HG02938 (cell line): Measurements from ENCODE around the gene PPP1R2.

Source experiments
- ATAC-seq: cut with Tn5 transposase; IDR thresholded peaks from one replicate; pipeline ENCODE4 v1.9.1; 2021; ENCODE audit warnings: mild to moderate bottlenecking, moderate library complexity; ENCODE audit not compliant: unreplicated experiment

Gene PPP1R2

DNA sequence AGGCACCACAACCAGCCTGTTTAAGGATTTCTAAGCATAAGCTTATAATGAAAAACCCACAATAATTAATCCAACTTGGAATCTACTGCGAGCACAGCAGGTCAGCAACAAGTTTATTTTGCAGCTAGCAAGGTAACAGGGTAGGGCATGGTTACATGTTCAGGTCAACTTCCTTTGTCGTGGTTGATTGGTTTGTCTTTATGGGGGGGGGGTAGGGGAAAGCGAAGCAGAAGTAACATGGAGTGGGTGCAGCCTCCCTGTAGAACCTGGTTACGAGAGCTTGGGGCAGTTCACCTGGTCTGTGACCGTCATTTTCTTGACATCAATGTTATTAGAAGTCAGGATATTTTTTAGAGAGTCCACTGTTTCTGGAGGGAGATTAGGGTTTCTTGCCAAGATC is 25.5 kb upstream of the PPP1R2 start:
- no peak for ATAC-seq

DNA sequence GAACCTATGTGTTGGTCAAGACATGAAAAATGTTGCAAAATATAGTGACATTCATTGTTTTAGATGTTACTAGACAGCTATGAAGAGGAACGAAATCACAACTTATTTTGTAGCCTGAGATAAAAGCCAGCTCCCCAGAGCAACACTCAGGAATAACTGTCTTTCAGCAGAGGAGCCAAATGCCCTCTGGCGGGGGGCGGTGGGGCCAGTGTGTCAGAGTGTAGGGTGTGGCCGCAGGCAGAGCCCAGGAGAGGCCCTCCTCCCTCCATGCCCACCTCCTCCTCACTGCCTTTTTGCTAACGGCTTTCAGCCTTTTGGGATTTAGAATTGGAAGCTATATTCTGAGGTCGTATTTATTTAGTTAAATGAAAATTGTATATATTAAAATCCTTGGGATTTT is 23.7 kb upstream of the PPP1R2 start:
- ATAC-seq, result no peak

DNA sequence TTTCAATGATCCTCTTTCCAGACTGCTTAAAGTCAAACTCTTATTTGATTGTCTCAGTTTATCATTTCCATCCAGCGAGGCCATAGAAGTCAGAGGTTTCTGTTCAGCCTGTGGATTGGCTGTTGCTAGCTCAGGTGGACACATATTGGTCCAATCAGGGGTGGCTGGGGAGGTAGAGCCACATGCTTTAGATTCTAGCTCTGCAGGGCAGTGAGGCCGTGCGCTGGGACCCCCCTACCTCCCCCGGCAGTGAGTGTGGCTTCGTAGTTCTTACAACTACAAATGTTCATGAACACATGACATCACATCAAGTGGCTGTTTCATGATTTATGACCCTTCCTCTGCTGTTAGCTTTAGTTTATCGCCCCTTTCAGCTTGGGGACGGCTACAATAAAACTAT is 22.6 kb upstream of the PPP1R2 start:
- no peak for ATAC-seq

DNA sequence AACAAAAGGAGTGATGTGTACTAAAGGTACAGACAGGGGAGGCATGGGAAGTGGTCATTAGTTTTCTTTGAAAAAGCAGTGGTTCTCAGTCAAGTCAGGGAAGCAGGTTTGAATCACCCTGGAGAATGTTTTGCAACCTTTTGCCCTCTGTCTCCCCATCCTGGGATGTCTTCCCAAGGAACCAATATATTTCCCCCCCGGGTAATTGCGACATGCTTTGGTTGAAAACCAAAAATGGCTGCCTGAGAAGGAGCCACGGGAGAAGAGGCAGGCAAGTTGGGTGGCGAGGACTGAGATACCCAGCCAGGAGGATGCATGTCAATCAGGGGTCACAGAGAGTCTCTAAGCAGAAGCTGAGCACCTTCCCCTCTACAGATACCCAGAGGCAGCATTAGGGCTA is 20.2 kb upstream of the PPP1R2 start:
- ATAC-seq, result no peak

DNA sequence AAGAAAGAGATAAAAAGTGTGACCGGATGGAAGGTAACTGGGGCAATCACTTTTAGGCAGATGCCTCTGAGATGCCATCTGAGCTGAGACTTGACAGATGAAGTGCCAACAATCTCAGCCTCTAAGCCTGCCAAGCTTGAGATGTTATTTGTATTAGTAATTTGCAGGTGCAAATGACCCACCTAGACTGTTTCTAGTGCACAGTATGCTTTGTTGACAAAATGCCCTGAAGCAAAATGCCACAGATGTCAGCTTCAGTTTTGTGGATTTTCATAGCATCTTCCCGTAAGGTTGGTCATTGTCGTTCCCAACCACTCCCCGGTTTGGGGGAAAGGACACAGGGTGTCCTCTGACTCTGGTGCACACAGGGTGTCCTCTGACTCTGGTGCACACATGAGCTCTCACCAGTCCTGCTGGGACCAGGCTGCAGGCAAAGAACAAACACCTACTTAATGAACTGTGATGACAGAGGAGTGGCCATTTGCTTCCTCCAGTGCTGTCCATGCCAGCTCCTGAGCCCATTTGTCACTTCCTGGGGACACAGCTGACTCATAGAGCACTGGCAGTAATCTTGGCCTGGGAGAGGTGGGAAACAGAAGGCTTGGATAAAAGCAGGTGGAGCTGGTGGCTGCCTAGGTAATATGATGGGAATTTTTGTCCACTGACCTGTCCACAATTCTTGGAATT is 16.7 kb upstream of the PPP1R2 start:
- ATAC-seq, result no peak

GRCh38 chr3:195558602-195559001 is 15.5 kb upstream of the PPP1R2 start:
- ATAC-seq, result no peak

DNA sequence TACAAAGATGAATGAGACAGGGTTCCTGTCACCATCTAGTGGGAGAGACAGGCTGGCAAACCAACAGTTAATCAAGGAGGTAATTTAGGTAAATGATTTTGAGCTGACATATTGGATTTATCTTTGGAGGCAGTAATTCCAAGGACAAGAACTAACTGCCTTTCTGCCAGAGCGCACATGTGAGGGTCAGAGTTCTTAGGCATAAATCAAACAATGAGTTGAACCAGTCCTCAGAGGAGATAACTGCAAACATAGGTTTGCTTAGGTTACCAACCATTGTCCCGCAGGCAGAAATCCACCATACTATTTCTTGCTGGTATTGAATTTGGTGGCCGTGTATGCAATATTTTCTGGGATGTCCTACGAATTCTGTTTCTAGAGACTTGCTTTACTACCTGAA is 14.2 kb upstream of the PPP1R2 start:
- ATAC-seq, result no peak

GRCh38 chr3:195556390-195556789 is 13.3 kb upstream of the PPP1R2 start:
- ATAC-seq, result no peak

DNA sequence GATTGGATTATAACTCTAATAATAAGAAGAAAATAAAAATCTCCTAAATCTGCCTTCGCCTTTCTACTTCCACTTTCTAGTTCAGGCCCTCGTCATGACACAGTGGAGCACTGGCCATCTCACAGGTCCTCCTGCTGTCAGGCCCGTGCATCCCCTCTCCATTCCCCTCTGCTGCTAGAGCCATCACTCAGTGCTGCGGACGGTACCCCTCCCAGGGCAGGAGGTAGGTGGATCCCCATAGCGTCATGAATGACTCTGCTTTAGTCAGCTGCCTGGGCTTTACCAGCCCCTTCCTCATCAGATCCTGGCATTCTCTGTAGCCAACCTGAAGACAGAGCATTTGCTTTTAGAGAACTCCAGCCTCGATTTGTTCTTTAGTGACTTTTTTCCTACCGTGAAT is 12.0 kb upstream of the PPP1R2 start:
- no peak for ATAC-seq

- no peak for ATAC-seq
Observed at GRCh38 chr3:195554458-195554857, 11.3 kb upstream of the PPP1R2 start.

DNA sequence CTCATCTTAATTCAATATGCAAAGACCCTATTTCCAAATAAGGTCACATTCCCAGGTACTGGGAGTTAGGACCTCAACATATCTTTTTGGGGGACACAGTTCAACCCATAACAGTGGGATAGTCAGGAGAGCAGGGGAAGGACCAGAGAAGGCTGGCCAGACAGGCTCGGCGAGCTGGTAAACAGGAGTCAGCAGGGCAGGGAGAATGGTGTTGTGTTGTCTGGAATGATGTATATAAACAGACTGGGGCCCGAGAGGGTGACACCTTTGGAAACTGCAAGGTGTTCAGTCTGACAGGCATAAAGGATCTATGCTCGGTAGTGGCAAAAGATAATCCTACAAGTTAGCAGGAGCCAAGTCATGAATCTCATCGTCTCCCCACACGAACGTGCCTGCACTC is 10.1 kb upstream of the PPP1R2 start:
- ATAC-seq, result no peak

- no peak for ATAC-seq
Observed at GRCh38 chr3:195551381-195551978, 8.4 kb upstream of the PPP1R2 start.

- no peak for ATAC-seq
Observed at GRCh38 chr3:195550723-195551122, 7.6 kb upstream of the PPP1R2 start.

DNA sequence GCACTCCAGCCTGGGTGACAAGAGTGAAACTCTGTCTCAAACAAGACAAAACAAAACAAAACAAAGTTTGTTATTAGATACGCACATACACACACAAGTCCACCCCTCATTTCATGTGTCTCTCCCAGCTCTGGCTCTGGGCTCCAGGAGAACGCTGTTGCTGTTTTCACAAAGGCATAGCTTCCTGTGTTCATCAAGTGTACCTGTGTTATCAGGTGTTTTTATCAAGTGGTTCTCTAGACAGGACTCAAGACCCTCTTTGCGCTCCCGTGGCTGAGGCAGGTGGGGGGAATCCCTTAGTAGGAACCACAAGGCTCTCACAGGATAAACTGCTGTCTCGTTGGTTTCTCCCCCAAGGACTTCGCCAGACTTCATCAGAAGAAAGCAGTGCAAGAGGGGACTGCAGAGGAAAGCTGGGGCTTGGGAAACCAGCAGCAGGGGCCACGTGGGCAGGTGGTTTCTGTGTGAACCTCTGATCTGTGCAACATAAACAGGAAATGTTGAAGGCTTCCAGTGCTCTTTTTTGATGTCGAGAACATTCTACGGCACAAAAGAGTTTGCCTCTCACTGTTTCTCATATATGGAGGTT is 6.9 kb upstream of the PPP1R2 start:
- peak; percentile 51 for ATAC-seq

DNA sequence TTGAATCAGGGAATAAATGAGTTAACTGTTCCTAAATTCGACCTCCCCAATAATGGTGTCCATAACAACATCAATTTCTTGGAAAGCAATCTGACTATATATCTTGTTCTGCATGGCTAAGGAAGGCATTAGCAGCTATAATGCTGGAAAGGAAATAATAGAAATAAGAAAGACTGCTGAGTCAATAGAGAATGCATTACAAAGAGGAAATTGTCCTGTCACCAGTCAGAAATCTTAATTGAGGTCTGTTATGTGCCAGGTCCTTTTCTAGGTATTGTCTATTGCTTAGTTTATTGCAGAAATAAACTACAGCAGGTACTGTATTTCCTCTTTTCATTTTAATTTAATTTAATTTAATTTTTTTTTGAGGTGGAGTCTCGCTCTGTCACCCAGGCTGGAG is 5.9 kb upstream of the PPP1R2 start:
- ATAC-seq, result no peak

DNA sequence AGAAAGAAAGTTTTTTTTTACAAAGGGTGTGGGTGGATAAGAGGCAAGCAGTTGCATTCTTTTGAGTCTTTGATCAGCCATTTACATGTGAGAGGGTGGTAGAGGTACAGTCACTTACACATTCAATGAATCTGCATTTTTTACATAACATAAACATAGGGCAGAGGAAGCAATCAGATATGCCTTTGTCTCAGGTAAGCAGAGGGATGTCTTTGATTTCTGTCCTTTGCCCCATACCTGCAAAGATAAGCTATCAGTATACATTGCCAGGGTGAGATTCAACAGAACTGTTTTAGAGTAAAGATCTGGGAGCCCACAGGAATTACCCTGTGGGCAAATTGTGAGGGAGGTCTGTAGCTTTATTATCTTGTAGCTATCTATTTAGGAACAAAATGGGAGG is 5.4 kb upstream of the PPP1R2 start:
- ATAC-seq, result no peak

GRCh38 chr3:195548006-195548405 is 4.9 kb upstream of the PPP1R2 start:
- no peak for ATAC-seq

GRCh38 chr3:195546130-195546560 is 3.0 kb upstream of the PPP1R2 start:
- ATAC-seq, result no peak

- no peak for ATAC-seq
Observed at GRCh38 chr3:195544634-195545033, 1.5 kb upstream of the PPP1R2 start.

- ATAC-seq, result no peak
Observed at GRCh38 chr3:195544230-195544536, 1.1 kb upstream of the PPP1R2 start.

DNA sequence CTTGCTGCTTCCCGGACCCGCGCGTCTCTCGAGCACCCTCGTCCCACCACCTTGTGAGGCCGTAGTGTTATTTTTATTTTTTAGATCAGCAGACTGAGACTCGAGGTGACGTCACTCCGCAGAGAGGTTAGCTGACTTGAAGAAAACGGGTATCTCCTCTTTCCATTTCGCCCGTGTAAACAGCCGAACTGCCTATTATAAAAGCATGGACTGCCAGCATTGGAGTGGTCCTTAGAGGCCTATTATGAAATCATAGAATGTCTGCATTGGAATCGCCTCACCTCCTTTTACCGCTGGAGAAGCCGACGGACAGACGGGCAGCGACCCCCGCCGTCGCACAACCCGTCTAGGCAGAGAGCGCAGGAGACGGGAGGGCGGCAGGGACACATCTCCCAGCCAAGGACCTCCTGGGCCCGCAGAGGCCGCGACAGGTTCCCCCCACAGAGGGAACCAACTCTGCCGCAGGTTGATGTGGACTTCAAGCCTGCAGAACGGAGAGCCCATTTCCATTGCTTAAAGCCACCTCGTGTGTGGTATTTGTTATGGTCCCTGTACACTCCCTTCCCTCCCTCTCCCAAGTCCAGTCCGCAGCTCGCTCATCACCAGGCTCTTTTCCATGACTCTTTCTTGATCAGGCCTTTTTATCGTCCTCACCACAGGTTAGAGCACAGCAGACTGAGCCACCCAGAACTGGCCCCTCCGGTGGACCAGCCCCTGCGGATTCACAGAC is 540 bp upstream of the PPP1R2 start:
- ATAC-seq, result no peak

DNA sequence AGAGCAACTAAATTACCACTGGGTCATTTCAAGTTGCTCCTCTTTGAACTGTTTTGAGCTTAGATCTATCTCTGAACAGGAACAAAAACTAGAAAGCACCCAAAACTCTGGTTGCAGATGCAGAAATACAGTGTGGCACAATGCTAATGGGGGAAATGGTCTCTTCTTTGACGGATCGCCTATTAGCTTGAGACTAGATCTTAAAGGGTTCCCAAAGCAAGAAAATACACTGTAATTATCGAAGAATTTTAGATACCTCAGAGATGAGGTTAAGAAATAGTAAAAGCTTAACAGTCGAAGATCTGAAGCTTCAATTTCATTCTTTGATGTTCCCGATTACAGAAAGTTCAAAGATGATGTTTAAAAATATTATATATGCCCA is 818 bp downstream of the PPP1R2 start:
- no peak for ATAC-seq
